HUES64 (cell line): ENCODE measurements around the gene ACSS1. TPM values are rescaled to one million over a fixed set of nuclear protein-coding genes. Genes with fewer than 3 reads are reported as not detected.

ENCODE experiments used
- H3K27ac ChIP-seq: 2 replicates; pipeline ENCODE4 v1.7.0; 2013; ENCODE audit warnings: low read depth, low read length, inconsistent platforms
- H3K27me3 ChIP-seq: 2 replicates; pipeline ENCODE4 v1.6.1; 2013; ENCODE audit warnings: mild to moderate bottlenecking, low read length; ENCODE audit not compliant: insufficient read depth
- H3K36me3 ChIP-seq: 2 replicates; pipeline ENCODE4 v1.6.1; 2013; ENCODE audit warnings: mild to moderate bottlenecking, low read length; ENCODE audit not compliant: insufficient read depth
- H3K4me1 ChIP-seq: 2 replicates; pipeline ENCODE4 v1.6.1; 2013; ENCODE audit warnings: mild to moderate bottlenecking, low read length, moderate library complexity; ENCODE audit not compliant: insufficient read depth
- H3K4me3 ChIP-seq: 2 replicates; pipeline ENCODE4 v1.5.1; 2013; ENCODE audit warnings: mild to moderate bottlenecking, low read length, moderate library complexity
- H3K9ac ChIP-seq: 2 replicates; pipeline ENCODE4 v1.6.1; 2013; ENCODE audit warnings: mild to moderate bottlenecking, low read depth, low read length
- H3K9me3 ChIP-seq: 2 replicates; pipeline ENCODE4 v1.6.1; 2013; ENCODE audit warnings: low read depth, low read length; ENCODE audit not compliant: insufficient read depth
- WGBS: fragments of 150-250, 120-280 bp; methylation state at CpG from one replicate; pipeline ENCODE4 v1.1.7; 2013; ENCODE audit warnings: missing lambda C conversion rate; 5-methylcytosine and 5-hydroxymethylcytosine counted together
- polyA plus RNA-seq, 2 experiments: library from polyadenylated mRNA; stranded (reverse); fragments of 50-300 nt; gene quantifications; one replicate each; pipeline ENCODE4 v1.2.3, GENCODE V29; 2013

ACSS1 gene
- 0.35 TPM for polyA plus RNA-seq (2013, experiment 1 of 2)
- polyA plus RNA-seq (2013, experiment 2 of 2), result 0.32 TPM

DNA sequence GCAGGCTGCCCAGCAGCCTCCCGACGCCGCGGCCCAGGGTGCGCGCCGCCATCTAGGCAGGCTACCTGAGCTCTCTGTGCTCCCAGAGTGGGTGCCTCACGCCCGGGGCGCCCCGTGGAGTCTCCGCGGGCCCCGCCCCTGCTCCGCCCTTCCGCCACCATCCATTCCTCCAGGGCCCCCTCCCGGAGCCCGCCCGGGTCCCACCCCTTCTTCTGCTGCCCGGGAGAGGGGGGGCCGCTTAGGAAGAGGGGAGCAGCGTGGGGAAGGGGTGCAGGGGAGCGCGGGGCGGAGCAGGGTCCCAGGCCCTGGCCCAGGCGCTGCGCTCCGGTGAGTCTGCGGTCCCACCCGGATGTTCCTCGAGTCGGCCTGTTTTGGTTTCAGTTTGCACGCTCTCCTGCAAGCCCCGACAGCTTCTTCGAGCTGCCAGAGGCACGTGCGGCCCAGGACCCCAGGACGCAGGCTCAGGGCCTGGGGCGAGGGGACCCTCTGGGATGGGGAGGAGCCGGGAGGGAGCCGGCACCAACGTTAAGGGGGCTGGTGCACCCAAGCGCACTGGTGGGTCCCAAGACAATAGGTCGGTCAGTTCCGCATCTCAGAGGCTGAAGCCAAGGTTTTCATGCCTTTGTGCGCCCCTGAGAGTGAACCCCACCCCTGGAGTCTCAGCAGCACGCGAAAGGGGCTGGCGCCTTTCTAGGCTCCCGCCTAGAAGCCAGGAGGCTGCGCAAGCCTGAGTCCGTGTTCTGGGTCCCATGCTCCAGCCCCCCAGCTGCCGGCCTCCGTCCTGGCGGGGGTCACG, at the start of gene ACSS1:
Gene ACSS1, minus strand, starts transcription at position 89 of the 796 bp plus-strand sequence. Its CDS starts 37 bp downstream, at position 52.
- Histone ChIP-seq H3K27me3 (peaks cover 98% of the 10 kb centered on the region), H3K9ac (no peak within 1 kb of the TSS; the same call in 1 of the 2 replicates), H3K27ac (no peak within 1 kb of the TSS), H3K36me3 (no peaks in the 10 kb centered on the region), H3K4me1 (0 out of 2 replicates have a peak, but pooled peaks cover 4% of the 10 kb centered on the region), H3K9me3 (no peaks in the 10 kb centered on the region), H3K4me3 (peak within 1 kb of the TSS; percentile 58)
- 10% methylated on average over 53 of the region's 56 CpGs for WGBS

DNA sequence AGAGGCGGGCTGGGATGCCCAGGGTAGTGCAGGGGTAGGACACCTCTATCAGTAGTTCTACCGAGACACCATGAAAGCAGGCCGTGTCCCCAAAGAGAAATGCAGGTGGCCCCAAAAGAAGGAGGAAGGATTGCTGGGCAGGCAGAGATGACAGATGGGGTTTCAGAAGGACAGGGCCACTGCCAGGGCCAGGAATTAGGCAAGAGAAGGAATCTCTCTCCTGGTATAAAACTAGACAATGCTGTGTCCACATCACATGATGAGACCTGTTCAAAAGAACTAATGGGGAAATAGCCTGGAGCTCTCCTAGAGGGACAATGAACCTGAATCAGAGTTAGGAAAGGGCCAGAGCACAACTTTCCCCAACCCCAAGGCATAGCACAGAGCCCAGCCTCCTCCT, 45.6 kb upstream of the ACSS1 start:
- WGBS, result 86% methylated on average over 3 of the region's 3 CpGs
- Histone ChIP-seq H3K27me3 (no peaks in the 10 kb centered on the region), H3K27ac (no peak overlapping the region), H3K9me3 (no peaks in the 10 kb centered on the region), H3K36me3 (no peaks in the 10 kb centered on the region), H3K4me1 (no peaks in the 10 kb centered on the region), H3K4me3 (no peak overlapping the region), H3K9ac (no peak overlapping the region)

DNA sequence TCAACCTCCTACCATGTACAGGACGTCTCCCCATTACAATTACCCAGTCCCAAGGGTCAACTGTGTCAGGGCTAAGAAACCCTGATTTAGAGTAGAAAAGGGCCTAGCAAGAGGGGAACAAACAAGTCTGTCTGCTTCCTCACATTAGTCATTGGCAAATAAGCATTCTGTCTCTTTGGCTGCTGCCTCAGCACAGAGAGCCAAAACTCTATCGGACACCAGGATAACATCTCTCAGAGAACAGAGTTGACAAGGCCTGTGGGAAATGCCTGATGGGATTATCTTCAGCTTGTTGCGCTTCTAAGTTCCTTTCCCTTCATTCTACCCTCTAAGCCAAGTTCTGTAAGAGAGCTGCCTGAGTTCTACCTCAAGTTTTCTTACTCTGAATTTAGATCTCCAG, 43.0 kb upstream of the ACSS1 start:
- no peak overlapping the region for H3K4me3 ChIP-seq
- no peaks in the 10 kb centered on the region for H3K36me3 ChIP-seq
- no peak overlapping the region for H3K27ac ChIP-seq
- H3K4me1 ChIP-seq, result no peaks in the 10 kb centered on the region
- no peak overlapping the region for H3K9ac ChIP-seq
- no peaks in the 10 kb centered on the region for H3K9me3 ChIP-seq
- 92% methylated on average over 3 of the region's 3 CpGs for WGBS
- no peaks in the 10 kb centered on the region for H3K27me3 ChIP-seq

DNA sequence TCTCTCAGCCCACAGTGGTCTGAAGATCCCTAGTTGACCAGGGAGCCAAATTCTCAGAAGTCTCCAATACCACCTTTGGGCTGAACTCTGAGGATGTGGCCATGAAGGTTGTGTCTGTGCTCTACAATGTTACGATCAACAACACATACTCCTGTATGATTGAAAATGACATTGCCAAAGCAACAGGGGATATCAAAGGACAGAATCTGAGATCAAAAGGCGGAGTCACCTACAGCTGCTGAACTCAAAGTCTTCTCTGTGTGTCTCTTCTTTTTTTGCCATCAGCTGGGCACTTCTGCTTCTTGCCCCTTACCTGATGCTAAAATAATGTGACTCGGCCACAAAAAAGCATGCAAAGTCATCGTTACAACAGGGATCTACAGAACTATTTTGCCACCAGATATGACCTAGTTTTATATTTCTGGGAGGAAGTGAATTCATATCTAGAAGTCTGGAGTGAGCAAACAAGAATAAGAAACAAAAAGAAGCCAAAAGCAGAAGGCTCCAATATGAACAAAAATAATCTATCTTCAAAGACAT, 41.7 kb upstream of the ACSS1 start:
- H3K4me3 ChIP-seq, result no peak overlapping the region
- no peaks in the 10 kb centered on the region for H3K27me3 ChIP-seq
- H3K4me1 ChIP-seq, result no peaks in the 10 kb centered on the region
- H3K9ac ChIP-seq, result no peak overlapping the region
- 89% methylated on average over 4 of the region's 4 CpGs for WGBS
- no peaks in the 10 kb centered on the region for H3K36me3 ChIP-seq
- H3K27ac ChIP-seq, result no peak overlapping the region
- no peaks in the 10 kb centered on the region for H3K9me3 ChIP-seq

DNA sequence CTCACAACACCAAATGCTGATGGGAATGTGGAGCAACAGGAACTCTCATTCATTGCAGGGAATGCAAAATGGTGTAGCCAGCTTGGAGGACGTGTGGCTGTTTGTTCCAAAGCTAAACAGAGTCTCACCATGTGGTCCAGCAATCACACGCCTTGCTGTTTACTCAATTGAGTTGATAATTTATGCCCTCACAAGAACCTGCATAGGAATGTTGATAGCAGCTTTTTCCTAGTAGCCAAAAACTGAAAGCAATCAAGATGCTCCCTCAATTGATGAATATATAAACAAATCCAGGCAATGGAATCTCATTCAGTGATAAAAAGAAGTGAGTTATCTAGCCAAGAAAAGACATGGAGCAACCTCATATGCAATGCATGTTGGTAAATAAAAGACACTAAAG, 39.6 kb upstream of the ACSS1 start:
- H3K4me3 ChIP-seq, result no peak overlapping the region
- no peaks in the 10 kb centered on the region for H3K4me1 ChIP-seq
- H3K9ac ChIP-seq, result no peak overlapping the region
- no peaks in the 10 kb centered on the region for H3K9me3 ChIP-seq
- H3K27me3 ChIP-seq, result no peaks in the 10 kb centered on the region
- 64% methylated on average over 2 of the region's 2 CpGs for WGBS
- H3K36me3 ChIP-seq, result no peaks in the 10 kb centered on the region
- H3K27ac ChIP-seq, result no peak overlapping the region

DNA sequence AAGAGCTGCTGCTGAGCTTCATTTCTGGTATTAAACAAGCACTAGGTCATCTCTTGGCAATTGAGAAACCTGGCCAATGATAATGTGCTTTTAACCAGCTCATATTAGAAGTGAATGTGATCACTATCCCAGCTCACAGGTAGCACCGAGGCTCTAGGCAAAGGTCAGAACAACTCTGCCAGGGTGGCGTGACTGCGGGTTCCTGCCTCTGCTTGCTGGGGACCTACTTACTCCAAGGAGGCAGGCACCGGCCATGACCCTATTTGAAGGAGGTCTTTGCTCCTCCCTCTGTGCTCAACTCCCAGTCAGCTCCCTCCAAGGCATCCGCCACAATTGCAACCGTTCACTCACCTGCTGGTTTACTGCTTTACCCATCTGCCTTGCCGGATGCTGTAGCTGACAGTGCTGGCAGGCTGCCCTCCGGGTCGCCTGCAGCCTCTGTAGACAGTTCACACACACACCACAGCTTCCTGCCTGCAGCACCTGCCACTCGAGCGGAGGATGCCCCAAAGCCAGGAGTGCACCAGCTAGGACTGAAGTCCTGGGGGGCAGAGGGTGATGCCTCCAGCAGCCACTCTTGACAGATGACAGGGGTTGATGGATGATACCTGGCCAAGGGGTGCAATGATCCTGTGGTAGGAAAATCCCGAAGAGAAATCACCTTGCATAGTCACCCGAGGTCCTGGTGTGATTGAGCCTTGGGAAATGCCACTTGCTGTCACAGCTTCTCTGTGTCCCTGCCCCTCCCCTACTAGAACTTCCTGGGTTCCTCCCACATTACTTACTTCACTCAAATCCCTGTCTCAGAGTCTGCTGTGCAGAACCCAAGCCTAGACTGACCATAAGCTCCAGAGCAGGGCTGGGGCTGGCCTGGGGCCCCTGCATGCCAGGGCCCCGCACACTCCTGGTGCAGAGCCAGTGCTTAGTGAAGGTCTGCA, 32.8 kb upstream of the ACSS1 start:
- Histone ChIP-seq H3K36me3 (no peaks in the 10 kb centered on the region), H3K9me3 (no peaks in the 10 kb centered on the region), H3K27ac (no peak overlapping the region), H3K27me3 (peaks cover 46% of the 10 kb centered on the region), H3K4me3 (no peak overlapping the region), H3K9ac (no peak overlapping the region), H3K4me1 (no peaks in the 10 kb centered on the region)
- WGBS, result 78% methylated on average over 14 of the region's 14 CpGs

DNA sequence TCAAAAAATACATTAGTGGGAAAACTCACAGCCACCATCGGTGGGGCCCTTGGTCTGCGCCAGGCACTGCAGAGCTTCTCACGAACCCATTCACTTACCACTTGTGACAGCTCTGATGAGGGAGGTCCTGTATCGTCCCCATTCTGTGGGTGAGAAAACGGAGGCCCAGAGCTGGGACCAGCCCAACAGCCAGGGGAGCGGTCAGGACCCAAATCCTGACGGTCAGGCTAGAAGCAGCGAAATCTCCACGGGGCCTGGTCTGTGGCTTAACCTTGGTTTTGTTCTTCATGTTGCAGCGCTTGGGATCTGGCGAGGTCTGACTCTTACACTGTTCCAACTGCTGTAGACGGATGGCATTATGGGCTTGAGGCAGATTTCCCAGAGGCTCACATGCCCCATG, 31.7 kb upstream of the ACSS1 start:
- Histone ChIP-seq H3K9me3 (no peaks in the 10 kb centered on the region), H3K9ac (no peak overlapping the region), H3K27me3 (peaks cover 57% of the 10 kb centered on the region), H3K4me1 (no peaks in the 10 kb centered on the region), H3K4me3 (no peak overlapping the region), H3K36me3 (no peaks in the 10 kb centered on the region), H3K27ac (no peak overlapping the region)
- 94% methylated on average over 12 of the region's 12 CpGs for WGBS

DNA sequence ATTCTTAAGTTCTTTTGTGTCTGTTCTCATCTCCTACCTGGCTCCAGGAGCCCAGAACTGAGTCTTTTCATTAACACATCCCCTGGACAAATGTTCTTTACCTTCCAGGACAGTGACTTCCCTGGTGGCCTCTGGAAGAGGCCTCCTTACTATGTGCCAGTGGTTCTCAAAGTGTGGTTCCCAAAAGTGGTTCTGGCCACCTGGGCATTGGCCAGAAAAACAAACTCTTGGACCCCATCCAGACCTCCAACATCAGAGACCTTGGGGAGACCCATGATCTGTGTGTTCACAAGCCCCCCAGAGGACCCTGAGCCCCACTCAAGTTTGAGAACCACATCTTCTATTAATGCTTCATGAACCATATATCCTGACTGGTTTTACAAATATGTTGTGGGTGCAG, 31.2 kb upstream of the ACSS1 start:
- Histone ChIP-seq H3K36me3 (no peaks in the 10 kb centered on the region), H3K27me3 (peaks cover 63% of the 10 kb centered on the region), H3K27ac (no peak overlapping the region), H3K4me1 (peaks cover 2% of the 10 kb centered on the region; the same call in 1 of the 2 replicates), H3K4me3 (no peak overlapping the region), H3K9me3 (no peaks in the 10 kb centered on the region), H3K9ac (no peak overlapping the region)

DNA sequence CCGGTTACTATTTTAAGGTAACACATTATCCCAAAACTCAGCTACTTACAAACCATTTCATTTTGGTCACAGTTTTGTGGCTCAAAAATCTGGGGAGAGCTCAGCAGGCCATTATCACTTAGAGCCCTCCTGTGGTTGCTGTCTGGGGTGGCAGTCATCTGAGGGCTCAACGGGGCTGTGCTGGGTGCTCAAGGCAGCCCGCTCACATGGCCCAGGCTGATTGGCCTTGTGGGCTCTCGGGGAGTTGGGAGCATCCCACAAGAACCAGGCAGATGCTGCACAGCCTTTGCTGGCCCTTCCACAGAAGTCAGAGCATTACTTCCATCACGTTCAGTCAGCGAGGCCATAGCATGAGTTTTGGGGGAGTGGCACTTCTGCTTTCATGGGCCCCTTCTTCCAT, 30.3 kb upstream of the ACSS1 start:
- WGBS, result 95% methylated on average over 4 of the region's 6 CpGs
- peaks cover 71% of the 10 kb centered on the region for H3K27me3 ChIP-seq
- H3K36me3 ChIP-seq, result no peaks in the 10 kb centered on the region
- H3K4me3 ChIP-seq, result no peak overlapping the region
- no peaks in the 10 kb centered on the region for H3K9me3 ChIP-seq
- H3K27ac ChIP-seq, result no peak overlapping the region
- peaks cover 6% of the 10 kb centered on the region; the same call in 1 of the 2 replicates for H3K4me1 ChIP-seq
- no peak overlapping the region for H3K9ac ChIP-seq

DNA sequence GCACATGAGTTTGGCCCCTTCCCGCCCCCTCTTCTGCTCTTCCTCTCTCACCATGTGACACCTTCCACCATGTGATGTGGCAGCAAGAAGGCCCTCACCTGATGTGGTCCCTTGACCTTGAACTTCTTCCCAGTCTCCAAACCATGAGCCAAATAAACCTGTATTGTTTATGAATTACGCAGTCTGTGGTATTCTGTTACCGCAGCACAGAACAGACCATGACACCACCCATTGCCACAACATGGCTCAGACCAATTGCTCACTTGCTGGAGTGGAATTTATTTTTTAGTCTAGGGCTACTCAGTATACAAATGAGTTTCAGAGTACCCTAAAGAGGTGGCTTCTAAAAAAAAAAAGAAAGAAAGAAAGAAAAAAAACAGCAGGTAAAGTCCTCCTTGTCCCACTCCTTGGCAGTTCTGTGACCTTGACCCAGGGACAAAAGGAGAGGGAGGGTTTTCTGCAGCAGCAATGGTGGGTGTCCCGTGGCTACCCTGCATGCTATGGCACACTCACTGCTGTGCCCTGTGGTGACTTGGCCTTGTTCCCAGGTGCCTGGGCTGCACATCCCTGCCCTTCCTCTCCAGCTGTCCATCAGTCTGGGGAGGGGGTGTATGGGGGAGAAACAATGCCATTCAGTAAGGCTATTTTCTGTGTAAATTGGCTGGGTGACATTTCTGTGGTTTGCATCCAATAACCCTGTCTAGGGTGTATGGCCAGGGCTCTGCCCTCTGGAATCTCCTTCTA, 29.4 kb upstream of the ACSS1 start:
- no peak overlapping the region for H3K4me3 ChIP-seq
- no peaks in the 10 kb centered on the region for H3K36me3 ChIP-seq
- H3K9me3 ChIP-seq, result no peaks in the 10 kb centered on the region
- H3K4me1 ChIP-seq, result peaks cover 6% of the 10 kb centered on the region; the same call in 1 of the 2 replicates
- peaks cover 80% of the 10 kb centered on the region for H3K27me3 ChIP-seq
- WGBS, result 96% methylated on average over 4 of the region's 4 CpGs
- no peak overlapping the region for H3K27ac ChIP-seq
- H3K9ac ChIP-seq, result no peak overlapping the region
